OCI-LY1 (cell line): ENCODE data around the gene KCNK5.

ENCODE experiments used
- CTCF ChIP-seq: fragments of 200-600 bp; sonication (generic), shearing (Covaris generic); IDR thresholded peaks from 2 replicates; pipeline ENCODE4 v1.5.1; 2017; ENCODE audit warnings: mild to moderate bottlenecking, antibody characterized with exemption, low read length, moderate library complexity, mixed read lengths
- EZH2 ChIP-seq: fragments of 200-600 bp; sonication (generic), shearing (Covaris generic); IDR thresholded peaks from 2 replicates; pipeline ENCODE4 v1.8.0; 2017; ENCODE audit warnings: borderline replicate concordance, mixed run types, mild to moderate bottlenecking, antibody characterized with exemption, low read length, moderate library complexity, mixed read lengths

GRCh38 chr6:39189915-39190544 lies 39.2 kb downstream of the KCNK5 start:
- TF ChIP-seq CTCF, result peak; percentile 52; the same call in 1 of the 2 replicates
- TF ChIP-seq EZH2, result no peak
